IPS-NIHi7 (cell line): ENCODE data around the gene PLCXD1.
"Not testable (repeated sequence)": the region's sequence is repeated elsewhere in the genome, so short reads cannot be mapped to it uniquely, and the experiment has no call there.

Source experiments
- DNase-seq: peaks from one replicate; pipeline ENCODE4 v3.0.0; 2012; ENCODE audit warnings: mixed read lengths; ENCODE audit errors: extremely low spot score

The PLCXD1 gene

GRCh38 chrX:351324-351641 is 70.1 kb downstream of the PLCXD1 start:
- not testable (repeated sequence) for DNase-seq

DNA sequence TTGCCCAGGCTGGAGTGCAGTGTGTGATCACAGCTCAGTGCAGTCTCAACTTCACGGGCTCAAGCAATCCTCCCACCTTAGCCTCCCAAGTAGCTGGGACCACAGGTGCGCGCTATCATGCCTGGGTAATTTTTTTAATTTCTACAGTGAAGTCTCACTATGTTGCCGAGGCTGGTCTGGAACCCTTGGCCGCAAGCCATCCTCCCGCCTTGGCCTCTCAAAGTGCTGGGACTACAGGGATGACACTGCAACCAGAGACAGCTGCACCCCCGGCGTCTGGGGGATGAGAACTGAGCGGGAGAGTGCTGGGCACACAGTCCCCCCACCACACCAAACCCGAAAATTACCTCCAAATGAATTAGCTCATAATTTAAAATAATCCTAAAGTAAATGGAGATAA is 70.6 kb downstream of the PLCXD1 start:
- no peak for DNase-seq

- DNase-seq, result no peak
Observed at GRCh38 chrX:352181-352580, 71.0 kb downstream of the PLCXD1 start.

- DNase-seq, result no peak
Observed at GRCh38 chrX:352582-353314, 71.6 kb downstream of the PLCXD1 start.
